ENCODE data around the gene TMEM221. TPM values are rescaled to one million over a fixed set of nuclear protein-coding genes. Genes with fewer than 3 reads are reported as not detected.
A peak's percentile ranks its signal among the peaks of the same experiment; 100 is the strongest.

Gene TMEM221
- total RNA-seq, 4 donors from 2014 or later, result 2.2 to 16.5 (median 3.9) TPM; not detected in 1

- Histone ChIP-seq H3K4me3 (peak overlapping the region in 1 of 2 donors; percentile 48), H3K27me3 (no peaks in the 10 kb centered on the region), H3K4me1 (no peaks in the 10 kb centered on the region), H3K36me3 (no peaks in the 10 kb centered on the region), H3K27ac (peak overlapping the region in 1 of 2 donors; percentile 87), H3K9me3 (no peaks in the 10 kb centered on the region)
- intact Hi-C loops (cut with DNase I; ENCODE audit: low total_unique reads), result no loop called here
- no peak for TF ChIP-seq POLR2A (IDR thresholded peaks at IDR 0.05)
- TF ChIP-seq, protein P1, sequence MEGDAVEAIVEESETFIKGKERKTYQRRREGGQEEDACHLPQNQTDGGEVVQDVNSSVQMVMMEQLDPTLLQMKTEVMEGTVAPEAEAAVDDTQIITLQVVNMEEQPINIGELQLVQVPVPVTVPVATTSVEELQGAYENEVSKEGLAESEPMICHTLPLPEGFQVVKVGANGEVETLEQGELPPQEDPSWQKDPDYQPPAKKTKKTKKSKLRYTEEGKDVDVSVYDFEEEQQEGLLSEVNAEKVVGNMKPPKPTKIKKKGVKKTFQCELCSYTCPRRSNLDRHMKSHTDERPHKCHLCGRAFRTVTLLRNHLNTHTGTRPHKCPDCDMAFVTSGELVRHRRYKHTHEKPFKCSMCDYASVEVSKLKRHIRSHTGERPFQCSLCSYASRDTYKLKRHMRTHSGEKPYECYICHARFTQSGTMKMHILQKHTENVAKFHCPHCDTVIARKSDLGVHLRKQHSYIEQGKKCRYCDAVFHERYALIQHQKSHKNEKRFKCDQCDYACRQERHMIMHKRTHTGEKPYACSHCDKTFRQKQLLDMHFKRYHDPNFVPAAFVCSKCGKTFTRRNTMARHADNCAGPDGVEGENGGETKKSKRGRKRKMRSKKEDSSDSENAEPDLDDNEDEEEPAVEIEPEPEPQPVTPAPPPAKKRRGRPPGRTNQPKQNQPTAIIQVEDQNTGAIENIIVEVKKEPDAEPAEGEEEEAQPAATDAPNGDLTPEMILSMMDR (IDR thresholded peaks at IDR 0.05), result no peak
- DNase-seq, result no peak
Measured at GRCh38 chr19:17402982-17403855, 45.2 kb downstream of the TMEM221 start.

GRCh38 chr19:17401628-17402027, 46.8 kb downstream of the TMEM221 start:
- no peaks in the 10 kb centered on the region for H3K27me3 ChIP-seq
- TF ChIP-seq, protein P1 (IDR thresholded peaks at IDR 0.05), result no peak
- no peak for TF ChIP-seq POLR2A (IDR thresholded peaks at IDR 0.05)
- intact Hi-C loops (cut with DNase I; ENCODE audit: low total_unique reads), result no loop called here
- H3K9me3 ChIP-seq, result no peaks in the 10 kb centered on the region
- H3K4me3 ChIP-seq, result no peak overlapping the region
- no peaks in the 10 kb centered on the region for H3K36me3 ChIP-seq
- DNase-seq, result no peak
- no peaks in the 10 kb centered on the region for H3K4me1 ChIP-seq
- no peak overlapping the region for H3K27ac ChIP-seq

DNA sequence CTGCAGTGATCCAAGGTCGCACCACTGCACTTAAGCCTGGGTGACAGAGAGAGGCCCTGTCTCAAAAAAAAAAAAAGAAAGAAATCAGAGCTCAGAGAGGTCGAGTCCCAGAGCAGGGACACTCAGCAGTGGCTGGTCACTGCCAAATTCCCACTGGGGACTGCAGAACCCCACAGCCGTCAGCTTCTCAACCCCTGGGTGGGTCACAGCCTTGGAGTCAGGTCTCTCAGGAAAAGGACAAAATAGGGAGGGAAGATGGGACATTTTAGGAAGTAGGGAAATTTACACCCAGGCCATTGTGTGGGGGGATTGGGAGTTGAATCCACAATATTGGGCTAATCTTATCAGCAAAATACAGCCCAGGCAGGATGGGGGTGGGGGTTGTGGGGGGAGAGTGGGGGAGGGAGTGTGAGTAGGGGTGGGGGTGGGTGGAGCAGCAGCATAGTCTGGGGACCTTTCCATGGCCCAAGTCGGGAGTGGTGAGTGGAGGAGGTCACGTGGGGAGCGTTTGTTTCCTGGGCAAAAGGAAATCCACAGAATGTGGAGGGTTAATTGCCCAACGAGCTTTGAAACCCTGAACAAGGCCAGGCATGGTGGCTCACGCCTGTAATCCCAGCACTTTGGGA, 49.5 kb downstream of the TMEM221 start:
- H3K4me3 ChIP-seq, result no peak overlapping the region
- intact Hi-C loops (cut with DNase I; ENCODE audit: low total_unique reads), result no loop called here
- no peaks in the 10 kb centered on the region for H3K9me3 ChIP-seq
- H3K27ac ChIP-seq, result no peak overlapping the region
- no peak for TF ChIP-seq POLR2A (IDR thresholded peaks at IDR 0.05)
- TF ChIP-seq, protein P1 (IDR thresholded peaks at IDR 0.05), result no peak
- no peaks in the 10 kb centered on the region for H3K27me3 ChIP-seq
- H3K36me3 ChIP-seq, result no peaks in the 10 kb centered on the region
- H3K4me1 ChIP-seq, result no peaks in the 10 kb centered on the region
- no peak for DNase-seq

DNA sequence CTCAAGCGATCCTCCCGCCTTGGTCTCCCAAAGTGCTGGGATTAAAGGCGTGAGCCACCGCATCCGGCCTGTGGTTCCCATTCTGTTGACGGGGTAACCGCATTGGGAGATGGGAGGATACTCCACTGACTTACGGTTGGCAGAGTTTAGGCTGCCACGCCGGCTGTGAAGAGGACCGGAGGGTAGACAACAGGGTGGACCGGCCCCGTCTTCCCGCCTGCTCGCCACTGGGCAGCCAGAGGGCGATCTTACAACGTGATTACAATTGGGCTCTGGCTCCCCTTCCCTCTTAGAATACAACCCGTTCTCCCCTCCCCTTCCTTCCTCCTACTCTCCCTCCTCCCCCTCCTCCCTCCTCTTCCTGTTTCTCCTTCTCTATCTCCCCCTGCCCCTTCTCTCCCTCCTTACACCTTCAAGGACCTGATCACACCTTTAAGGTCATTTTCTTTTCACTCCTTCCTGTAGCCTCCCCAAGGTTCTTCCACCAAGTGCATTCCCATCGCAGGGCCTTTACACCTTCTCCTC, 53.5 kb downstream of the TMEM221 start:
- H3K9me3 ChIP-seq, result no peaks in the 10 kb centered on the region
- TF ChIP-seq, protein P1 (IDR thresholded peaks at IDR 0.05), result peak; percentile 40 to 76 (median 62)
- TF ChIP-seq POLR2A (IDR thresholded peaks at IDR 0.05), result no peak
- no peaks in the 10 kb centered on the region for H3K4me1 ChIP-seq
- H3K27ac ChIP-seq, result no peak overlapping the region
- intact Hi-C loops (cut with DNase I; ENCODE audit: low total_unique reads), result no loop called here
- no peak overlapping the region for H3K4me3 ChIP-seq
- no peaks in the 10 kb centered on the region for H3K36me3 ChIP-seq
- peak in 1 of 2 donors; percentile 70 for DNase-seq
- no peaks in the 10 kb centered on the region for H3K27me3 ChIP-seq

DNA sequence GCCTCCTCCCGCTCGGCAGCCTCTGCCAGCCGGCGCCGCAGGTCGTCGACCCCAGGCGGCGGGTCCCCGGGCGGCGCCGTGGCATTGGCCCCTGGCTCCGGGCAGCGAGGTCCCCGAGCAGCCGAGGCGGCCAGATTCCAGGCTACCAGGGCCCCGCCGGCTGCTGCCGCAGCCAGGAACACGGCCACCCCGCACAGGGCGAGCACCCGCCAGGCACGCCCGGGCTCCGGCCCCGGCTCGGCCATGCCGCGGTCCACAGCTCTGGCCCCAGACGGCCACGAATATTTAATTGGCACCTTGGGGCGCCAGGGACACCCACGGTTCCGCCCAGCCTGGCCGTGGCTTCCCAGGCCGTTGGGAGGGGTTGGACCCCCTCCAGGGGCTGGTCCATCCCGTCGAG, 54.6 kb downstream of the TMEM221 start, which contains the start of gene CCDC194:
TSS of gene CCDC194 (minus strand) at position 283 of the 400 bp plus-strand sequence. CDS start at position 245, 38 bp downstream.
- H3K36me3 ChIP-seq, result no peaks in the 10 kb centered on the region
- no peaks in the 10 kb centered on the region for H3K4me1 ChIP-seq
- no peaks in the 10 kb centered on the region for H3K27me3 ChIP-seq
- H3K27ac ChIP-seq, result no peak within 1 kb of the TSS
- no peak within 1 kb of the TSS for H3K4me3 ChIP-seq
- intact Hi-C loops (cut with DNase I; ENCODE audit: low total_unique reads), result no loop called here
- H3K9me3 ChIP-seq, result no peaks in the 10 kb centered on the region
- no peak for TF ChIP-seq POLR2A (IDR thresholded peaks at IDR 0.05)
- TF ChIP-seq, protein P1 (IDR thresholded peaks at IDR 0.05), result no peak
- DNase-seq, result no peak

Measured in uterus (tissue), 4 donors.